GM18858 (cell line): ENCODE data around the gene SNHG17.
"Not testable (repeated sequence)": the region's sequence is repeated elsewhere in the genome, so short reads cannot be mapped to it uniquely, and the experiment has no call there.

Source experiments
- ATAC-seq: cut with Tn5 transposase; IDR thresholded peaks from one replicate; pipeline ENCODE4 v1.9.1; 2021; ENCODE audit not compliant: unreplicated experiment

The SNHG17 gene

GRCh38 chr20:38447931-38448675 lies 13.0 kb upstream of the SNHG17 start:
- ATAC-seq, result no peak

GRCh38 chr20:38447251-38447661 lies 12.1 kb upstream of the SNHG17 start:
- no peak for ATAC-seq

DNA sequence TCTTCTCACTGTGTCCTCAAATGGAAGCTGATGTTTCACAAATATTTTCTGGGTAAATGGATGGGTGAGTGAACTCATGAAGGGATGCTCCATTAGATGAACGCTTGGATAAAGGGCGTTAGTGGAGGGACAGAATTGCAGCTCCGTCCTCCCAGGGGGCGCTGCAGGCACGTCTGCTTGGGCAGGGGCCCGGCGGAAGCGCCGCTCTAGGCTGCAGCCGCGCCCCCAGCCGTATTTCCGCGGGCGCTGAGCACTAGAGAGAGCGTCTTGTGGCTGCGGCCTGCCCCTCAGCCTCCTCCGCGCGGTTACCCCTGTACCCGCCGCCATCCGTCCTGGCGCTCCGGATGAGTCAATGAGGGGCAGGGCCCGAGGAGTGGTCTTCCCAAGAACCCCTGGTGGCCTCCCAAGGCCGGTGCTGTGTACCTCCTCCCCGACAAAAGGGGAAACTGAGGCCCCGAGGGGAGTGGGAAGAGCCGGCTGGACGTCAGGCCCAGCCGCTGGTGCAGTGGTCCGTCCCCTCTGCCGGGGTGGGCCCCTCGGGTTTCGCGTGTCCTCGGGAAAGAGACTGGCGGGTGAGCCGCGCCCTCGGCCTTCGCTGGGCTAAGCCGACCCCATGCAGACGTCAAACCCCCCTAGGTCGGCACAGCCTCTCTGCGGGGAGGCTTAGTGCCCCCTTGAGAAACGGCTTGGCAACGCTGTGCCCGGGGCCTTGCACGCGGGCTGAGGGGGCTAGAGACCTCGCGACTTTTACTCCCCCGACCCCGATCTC lies 11.5 kb upstream of the SNHG17 start:
- ATAC-seq, result peak; percentile 71

- no peak for ATAC-seq
Measured at GRCh38 chr20:38445901-38446425, 10.8 kb upstream of the SNHG17 start.

DNA sequence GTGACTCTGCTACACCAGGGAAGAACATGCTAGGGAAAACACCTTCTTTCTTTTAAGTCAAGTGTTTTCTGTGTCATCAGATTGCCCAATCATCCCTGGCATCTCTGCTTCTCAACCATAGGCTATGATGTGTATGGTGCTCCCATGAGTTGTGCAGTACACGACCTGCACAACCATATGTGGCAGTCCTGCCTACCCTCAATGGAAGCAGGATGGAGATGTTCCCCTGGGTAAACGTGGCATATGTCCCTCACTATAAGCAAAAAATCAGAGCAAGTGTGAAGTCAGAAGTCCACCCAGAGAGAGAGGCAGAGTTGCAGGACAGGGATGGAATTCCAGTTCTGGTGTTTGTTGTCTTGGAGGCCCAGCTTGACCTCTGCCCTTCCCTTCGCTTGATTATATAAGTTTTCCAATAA lies 10.3 kb upstream of the SNHG17 start:
- ATAC-seq, result no peak

- no peak for ATAC-seq
Measured at GRCh38 chr20:38441916-38442315, 6.8 kb upstream of the SNHG17 start.

DNA sequence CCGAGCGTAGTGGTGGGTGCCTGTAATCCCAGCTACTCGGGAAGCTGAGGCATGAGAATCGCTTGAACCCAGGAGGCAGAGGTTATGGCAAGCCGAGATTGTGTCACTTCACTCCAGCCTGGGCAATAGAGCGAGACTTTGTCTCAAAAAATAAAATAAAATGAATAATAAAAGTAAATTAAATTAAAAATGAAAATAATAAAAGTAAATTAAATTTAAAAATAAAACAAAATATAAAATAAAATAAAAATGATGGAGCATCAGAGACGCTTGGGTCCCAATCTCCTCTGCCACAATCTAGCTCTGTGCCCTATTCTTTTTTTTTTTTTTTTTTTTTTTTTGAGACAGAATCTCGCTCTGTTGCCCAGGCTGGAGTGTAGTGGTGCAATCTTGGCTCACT lies 6.0 kb upstream of the SNHG17 start:
- ATAC-seq, result not testable (repeated sequence)

DNA sequence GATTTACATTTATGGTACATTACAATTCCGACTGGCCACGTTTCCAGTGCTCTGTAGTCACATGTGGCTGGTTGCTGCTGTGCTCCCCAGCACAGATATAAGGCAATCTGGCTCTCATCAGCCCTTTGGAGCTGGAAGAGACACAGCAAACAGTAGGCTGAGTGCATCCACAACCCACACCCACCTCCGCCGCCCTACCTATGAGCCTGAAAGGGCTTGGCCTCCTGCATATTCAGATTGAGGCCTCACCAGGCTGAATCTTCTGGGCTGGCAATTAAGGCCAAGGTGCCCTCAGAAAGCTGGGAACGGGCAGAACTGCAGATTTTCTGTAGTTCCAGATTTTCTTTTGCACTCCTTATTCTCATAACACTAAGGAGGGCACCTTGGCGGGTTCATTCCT lies 2.7 kb upstream of the SNHG17 start:
- no peak for ATAC-seq

DNA sequence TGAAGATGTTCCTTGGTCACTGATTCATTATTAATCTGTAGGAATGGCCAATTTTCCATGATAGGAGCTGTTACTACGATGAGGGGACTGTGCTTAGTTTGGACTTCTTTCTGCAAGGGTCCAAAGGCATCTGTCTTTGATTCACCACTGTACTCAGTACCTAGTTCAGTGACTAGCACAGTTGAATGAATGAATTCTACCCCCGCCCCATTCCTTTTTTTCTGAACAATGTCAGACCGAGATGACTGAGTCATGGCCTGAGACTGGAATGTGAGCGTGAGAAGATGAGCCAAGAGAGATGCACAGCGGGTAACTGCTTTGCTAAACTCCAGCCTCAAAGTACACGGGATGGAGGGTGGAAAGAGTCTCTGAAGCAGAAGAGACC lies 419 bp upstream of the SNHG17 start:
- ATAC-seq, result no peak

- no peak for ATAC-seq
Measured at GRCh38 chr20:38434301-38434741, 807 bp downstream of the SNHG17 start.

- ATAC-seq, result no peak
Measured at GRCh38 chr20:38433304-38433972, 1.7 kb downstream of the SNHG17 start.

- not testable (repeated sequence) for ATAC-seq
Measured at GRCh38 chr20:38432870-38433269, 2.3 kb downstream of the SNHG17 start.

DNA sequence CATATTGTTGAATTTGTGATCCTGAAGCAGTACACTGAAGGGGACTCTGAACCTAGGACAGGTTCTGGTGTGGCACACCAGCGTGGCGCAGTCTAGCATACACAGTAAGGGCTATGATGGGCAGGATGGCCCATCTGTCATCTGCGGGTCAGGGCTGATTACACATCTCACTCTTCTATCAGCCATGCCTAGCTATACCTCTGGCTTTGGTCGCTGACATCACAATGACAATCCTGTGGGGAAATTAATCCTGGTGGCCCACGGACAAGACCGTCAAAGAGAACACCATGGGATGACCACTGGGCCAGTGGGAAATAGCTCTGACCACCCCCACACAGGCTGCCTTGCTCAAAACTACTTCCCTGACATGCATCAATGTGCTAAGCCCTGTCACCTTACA lies 2.8 kb downstream of the SNHG17 start:
- no peak for ATAC-seq

GRCh38 chr20:38430679-38431325 lies 4.3 kb downstream of the SNHG17 start:
- ATAC-seq, result no peak

DNA sequence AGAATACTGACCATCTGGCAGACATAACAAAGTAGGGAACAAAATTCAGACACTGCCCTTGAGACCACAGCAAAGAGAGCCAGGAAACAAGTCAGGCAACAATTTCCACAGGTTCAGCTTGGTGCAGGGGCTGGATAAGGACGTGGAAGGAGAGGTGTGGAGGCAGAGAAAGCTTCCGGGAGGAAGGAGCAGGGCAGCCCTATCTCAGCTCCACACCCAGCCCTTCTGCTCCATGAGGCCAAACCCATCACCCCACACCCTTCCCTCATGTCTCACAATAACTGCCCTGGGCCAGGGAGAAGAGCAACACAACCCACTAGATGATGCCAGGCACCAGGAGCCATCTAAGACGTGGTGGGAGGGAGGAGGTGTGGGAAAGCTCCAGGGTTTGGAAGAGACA lies 5.8 kb downstream of the SNHG17 start:
- no peak for ATAC-seq

DNA sequence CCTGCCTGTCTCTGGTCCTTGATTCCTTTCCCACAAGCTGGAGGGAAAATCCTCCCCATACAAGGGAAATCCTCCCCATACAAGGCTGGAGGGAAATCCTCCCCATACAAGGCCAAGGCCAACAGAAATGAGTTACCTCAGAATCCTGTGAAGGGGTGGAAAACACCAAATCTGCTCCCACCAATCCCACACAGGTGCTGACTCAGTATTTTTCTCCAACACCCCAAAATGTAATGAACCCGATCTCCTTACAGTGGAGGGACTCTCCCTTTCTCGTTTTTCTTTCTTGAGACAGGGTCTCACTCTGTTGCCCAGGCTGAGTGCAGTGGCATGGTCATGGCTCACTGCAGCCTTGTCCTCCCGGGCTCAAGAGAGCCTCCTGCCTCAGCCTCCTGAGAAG lies 6.3 kb downstream of the SNHG17 start:
- ATAC-seq, result no peak

- ATAC-seq, result no peak
Measured at GRCh38 chr20:38427655-38428023, 7.5 kb downstream of the SNHG17 start.

DNA sequence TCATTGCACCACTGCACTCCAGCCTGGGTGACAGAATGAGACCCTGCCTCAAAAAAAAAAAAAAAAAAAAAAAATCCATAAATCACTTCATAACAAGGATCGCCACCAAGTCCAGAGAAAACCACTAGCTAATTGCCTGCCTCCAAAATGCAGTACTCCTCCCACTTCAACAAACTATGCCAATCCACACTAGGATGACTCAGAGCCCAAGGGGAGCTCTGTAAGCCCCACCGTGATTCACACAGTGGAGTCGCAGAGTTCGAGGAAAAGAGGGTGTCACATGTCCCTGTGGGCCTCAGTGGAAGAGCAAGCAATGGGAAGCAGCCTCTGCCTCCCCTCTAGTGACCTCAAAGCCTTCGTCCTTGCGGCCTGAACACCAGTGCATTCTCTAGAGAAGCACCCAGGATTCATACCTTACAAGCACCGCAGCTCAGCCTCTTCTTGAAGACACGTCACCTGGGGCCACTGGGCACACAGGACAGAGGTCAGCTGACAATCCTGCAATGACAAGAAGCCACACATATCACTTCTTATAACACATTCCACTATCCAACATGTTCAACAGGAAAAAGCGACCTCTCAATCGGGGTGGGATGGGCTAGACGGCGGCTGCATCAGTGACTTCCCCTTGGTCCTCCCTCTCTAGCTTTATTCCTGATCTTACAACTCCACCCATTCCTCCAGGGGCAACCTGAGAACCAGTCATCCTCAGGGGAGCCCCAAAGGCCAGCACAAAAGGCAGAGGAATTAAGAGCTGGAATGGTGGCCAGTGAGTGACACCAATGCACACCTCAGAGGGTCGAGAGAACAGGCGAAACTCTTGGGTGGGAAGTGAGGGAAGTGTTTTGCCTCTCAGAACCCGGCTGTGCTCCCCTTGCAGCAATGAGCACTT lies 8.9 kb downstream of the SNHG17 start:
- no peak for ATAC-seq

- no peak for ATAC-seq
Measured at GRCh38 chr20:38424401-38424800, 10.7 kb downstream of the SNHG17 start.

DNA sequence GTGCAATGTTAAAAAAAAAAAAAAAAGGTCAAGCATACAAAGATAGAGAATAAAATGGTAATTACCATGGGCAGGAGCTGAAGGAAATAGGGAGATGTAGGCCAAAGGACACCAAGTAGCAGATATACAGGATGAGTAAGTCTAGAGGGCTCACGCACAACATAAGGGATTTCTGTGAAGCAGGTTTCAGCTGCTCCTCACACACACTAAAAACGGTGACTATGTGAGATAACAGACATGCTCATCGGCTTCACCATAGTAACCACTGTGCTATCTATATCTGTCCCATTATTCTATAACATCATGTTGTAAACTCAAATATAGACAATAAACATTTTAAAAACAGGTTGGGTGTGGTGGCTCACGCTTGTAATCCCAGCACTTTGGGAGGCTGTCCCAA lies 11.6 kb downstream of the SNHG17 start:
- no peak for ATAC-seq
